ENCODE measurements around the gene CSRP2. TPM values are rescaled to one million over a fixed set of nuclear protein-coding genes. Genes with fewer than 3 reads are reported as not detected.

The CSRP2 gene
- total RNA-seq, 1 experiment from 2014 or later = 7.8 TPM

GRCh38 chr12:76925135-76925534 is 46.3 kb upstream of the CSRP2 start:
- H3K27ac ChIP-seq (ENCODE audit: low read length) = no peak overlapping the region
- H3K27me3 ChIP-seq (ENCODE audit: control insufficient read depth, insufficient read depth, low read length) = no peaks in the 10 kb centered on the region
- TF ChIP-seq CTCF (IDR thresholded peaks at IDR 0.05) (no peak), TCF7L2 (IDR thresholded peaks at IDR 0.05; ENCODE audit: low read depth, low read length) (no peak), SIN3A (IDR thresholded peaks at IDR 0.05; ENCODE audit: borderline replicate concordance, insufficient read depth, low read depth, low read length) (no peak), REST (IDR thresholded peaks at IDR 0.05; ENCODE audit: insufficient read depth in 1 of 2, low read depth in 2 of 2, low read length in 1 of 2) (no peak), POLR2AphosphoS5 (IDR thresholded peaks at IDR 0.05; ENCODE audit: low read depth, low read length) (no peak)
- in situ Hi-C loops (cut with HindIII; ENCODE audit: low pct_unique_long_range_greater_than_20kb, low sequenced_read_pairs) (no loop called here), intact Hi-C loops (cut with micrococcal nuclease; ENCODE audit: unreplicated experiment) (loop anchor here (5.0 to 10.0 kb wide), 2 partner anchors 80 to 303 kb away; no protein-coding TSS in a partner anchor)
- H3K9me3 ChIP-seq (ENCODE audit: control insufficient read depth, insufficient read depth, low read depth, low read length) = no peaks in the 10 kb centered on the region
- ATAC-seq (no peak), DNase-seq (ENCODE audit: low read depth, low spot score) (no peak)
- no peak overlapping the region for H3K4me3 ChIP-seq (ENCODE audit: low read depth in 2 of 2, low read length in 2 of 2)
- no TSS peak for BruUV-seq (replicated peaks)
- no peaks in the 10 kb centered on the region for H3K36me3 ChIP-seq (ENCODE audit: control insufficient read depth, insufficient read depth, low read length)
- ChIA-PET POLR2A (no interaction called here), CTCF (no interaction called here)
- no peaks in the 10 kb centered on the region for H3K4me1 ChIP-seq (ENCODE audit: control insufficient read depth, insufficient read depth, low read length)

- H3K36me3 ChIP-seq (ENCODE audit: control insufficient read depth, insufficient read depth, low read length) = no peaks in the 10 kb centered on the region
- H3K27me3 ChIP-seq (ENCODE audit: control insufficient read depth, insufficient read depth, low read length) = no peaks in the 10 kb centered on the region
- no peaks in the 10 kb centered on the region for H3K4me1 ChIP-seq (ENCODE audit: control insufficient read depth, insufficient read depth, low read length)
- H3K4me3 ChIP-seq (ENCODE audit: low read depth in 2 of 2, low read length in 2 of 2) = no peak overlapping the region
- POLR2A ChIA-PET = no interaction called here
- BruUV-seq (replicated peaks) = no TSS peak
- intact Hi-C loops (cut with micrococcal nuclease; ENCODE audit: unreplicated experiment) = loop anchor here (10.0 kb wide), 1 partner anchor 78 kb away; no protein-coding TSS in a partner anchor
- ATAC-seq (no peak), DNase-seq (ENCODE audit: low read depth, low spot score) (no peak)
- H3K9me3 ChIP-seq (ENCODE audit: control insufficient read depth, insufficient read depth, low read depth, low read length) = no peaks in the 10 kb centered on the region
- CTCF ChIA-PET = no interaction called here
- TF ChIP-seq REST (IDR thresholded peaks at IDR 0.05; ENCODE audit: insufficient read depth in 1 of 2, low read depth in 2 of 2, low read length in 1 of 2) = no peak
- in situ Hi-C loops (cut with HindIII; ENCODE audit: low pct_unique_long_range_greater_than_20kb, low sequenced_read_pairs) = no loop called here
- no peak overlapping the region for H3K27ac ChIP-seq (ENCODE audit: low read length)
Observed at GRCh38 chr12:76922866-76923265, 44.0 kb upstream of the CSRP2 start.

Measured in Panc1 (cell line).